ENCODE measurements around the gene SAMD4A.

The SAMD4A gene

DNA sequence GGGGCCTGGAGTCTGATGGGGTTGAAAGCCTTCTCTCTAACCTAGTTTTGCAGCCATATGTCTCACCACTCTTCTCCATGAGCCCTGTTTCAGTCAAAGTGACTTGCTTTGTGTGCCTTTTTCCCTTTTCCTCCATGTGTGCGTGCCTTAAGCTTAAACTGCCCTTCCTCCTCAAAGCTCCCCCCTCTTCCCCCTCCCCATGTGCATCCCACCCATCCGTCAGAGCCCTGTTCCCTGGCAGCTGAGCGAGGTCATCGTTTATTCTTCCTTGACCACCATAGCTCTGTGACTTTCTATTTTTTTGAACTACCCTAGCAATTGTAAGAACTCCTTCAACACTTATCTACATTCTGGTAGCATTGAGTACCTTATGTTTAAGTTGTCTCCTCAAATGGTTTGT, 24.9 kb downstream of the SAMD4A start:
- DNase-seq (ENCODE audit: low read depth): no peak
- TF ChIP-seq, protein P1, sequence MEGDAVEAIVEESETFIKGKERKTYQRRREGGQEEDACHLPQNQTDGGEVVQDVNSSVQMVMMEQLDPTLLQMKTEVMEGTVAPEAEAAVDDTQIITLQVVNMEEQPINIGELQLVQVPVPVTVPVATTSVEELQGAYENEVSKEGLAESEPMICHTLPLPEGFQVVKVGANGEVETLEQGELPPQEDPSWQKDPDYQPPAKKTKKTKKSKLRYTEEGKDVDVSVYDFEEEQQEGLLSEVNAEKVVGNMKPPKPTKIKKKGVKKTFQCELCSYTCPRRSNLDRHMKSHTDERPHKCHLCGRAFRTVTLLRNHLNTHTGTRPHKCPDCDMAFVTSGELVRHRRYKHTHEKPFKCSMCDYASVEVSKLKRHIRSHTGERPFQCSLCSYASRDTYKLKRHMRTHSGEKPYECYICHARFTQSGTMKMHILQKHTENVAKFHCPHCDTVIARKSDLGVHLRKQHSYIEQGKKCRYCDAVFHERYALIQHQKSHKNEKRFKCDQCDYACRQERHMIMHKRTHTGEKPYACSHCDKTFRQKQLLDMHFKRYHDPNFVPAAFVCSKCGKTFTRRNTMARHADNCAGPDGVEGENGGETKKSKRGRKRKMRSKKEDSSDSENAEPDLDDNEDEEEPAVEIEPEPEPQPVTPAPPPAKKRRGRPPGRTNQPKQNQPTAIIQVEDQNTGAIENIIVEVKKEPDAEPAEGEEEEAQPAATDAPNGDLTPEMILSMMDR (conservative IDR thresholded peaks at IDR 0.05; ENCODE audit: low read depth, low read length): no peak
- H3K4me3 ChIP-seq (ENCODE audit: low read length): no peak overlapping the region

DNA sequence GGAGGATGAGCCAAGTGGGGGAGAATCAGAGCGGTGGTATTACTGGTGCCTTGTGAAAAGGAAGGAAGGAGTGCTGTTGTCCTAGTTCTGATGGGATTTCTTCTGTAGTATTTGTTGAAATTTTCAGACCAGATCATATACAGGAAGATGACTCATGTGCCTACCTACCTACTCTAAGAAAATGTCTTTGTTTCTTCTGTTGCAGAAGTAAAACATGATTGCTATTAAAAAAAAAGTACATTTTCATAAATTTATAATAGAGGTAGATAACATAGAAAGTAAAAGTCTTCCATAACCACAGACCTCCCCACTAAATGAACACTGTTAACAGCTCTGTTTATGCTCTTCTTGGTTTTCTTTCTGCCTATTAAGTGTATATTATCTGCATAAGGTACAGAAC, 26.9 kb downstream of the SAMD4A start:
- no peak overlapping the region for H3K4me3 ChIP-seq (ENCODE audit: low read length)
- TF ChIP-seq, protein P1 (conservative IDR thresholded peaks at IDR 0.05; ENCODE audit: low read depth, low read length): no peak
- DNase-seq (ENCODE audit: low read depth): no peak

DNA sequence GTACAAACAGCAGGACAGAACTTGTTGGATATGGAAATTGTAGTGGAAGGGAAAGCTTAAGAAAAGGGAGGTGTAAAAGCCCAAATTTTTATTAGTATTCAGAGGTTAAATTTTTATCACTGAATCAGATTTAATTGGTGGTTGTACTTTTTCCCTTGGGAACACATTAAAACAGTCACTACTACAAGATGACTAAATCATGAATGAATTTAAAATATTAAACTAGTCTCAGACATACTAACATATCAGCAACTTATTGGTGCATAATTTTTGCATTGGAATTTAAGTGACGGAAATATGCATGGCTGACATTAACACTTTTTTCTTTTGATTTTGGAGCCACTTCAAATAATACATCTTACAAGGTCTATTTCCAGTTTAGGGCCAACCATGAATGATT, 27.6 kb downstream of the SAMD4A start:
- H3K4me3 ChIP-seq (ENCODE audit: low read length): no peak overlapping the region
- no peak for DNase-seq (ENCODE audit: low read depth)
- TF ChIP-seq, protein P1 (conservative IDR thresholded peaks at IDR 0.05; ENCODE audit: low read depth, low read length): no peak

- no peak for DNase-seq (ENCODE audit: low read depth)
- TF ChIP-seq, protein P1 (conservative IDR thresholded peaks at IDR 0.05; ENCODE audit: low read depth, low read length): no peak
- H3K4me3 ChIP-seq (ENCODE audit: low read length): no peak overlapping the region
Measured at GRCh38 chr14:54597795-54598443, 31.0 kb downstream of the SAMD4A start.

DNA sequence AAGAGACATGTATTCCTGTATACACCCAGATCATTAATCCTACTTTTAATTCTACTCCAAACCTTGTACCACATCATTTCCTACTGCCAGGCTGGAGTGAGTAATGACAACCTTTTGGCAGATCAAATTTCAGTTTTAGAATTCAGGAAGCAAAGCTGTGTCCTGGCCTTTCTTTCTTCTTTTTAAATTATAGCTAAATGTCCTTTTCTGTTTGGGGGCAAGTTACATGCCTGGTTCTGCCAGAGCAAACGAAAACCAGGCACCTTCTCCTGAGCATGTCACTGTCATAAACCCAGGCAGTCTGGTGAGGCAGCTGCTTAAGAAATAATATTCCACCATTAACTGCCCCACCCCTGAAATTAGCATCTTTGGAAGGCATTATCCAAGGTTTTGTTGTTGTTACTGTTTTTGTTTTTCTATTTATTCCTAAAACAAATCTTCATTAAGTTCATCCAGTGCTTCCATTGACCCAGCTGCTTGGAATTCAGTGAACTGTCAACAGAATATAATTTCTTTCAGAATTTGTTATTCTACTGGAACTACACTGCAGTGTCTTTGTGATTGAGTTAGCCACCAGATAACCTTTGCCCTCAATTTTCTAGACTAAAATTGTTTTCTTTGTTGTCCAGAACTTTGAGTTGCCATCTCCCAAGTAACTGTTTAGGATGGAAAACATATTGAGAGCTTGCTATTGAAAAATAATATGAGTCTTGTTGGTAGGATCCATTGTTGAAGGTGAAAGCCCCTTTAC, 33.2 kb downstream of the SAMD4A start:
- no peak for DNase-seq (ENCODE audit: low read depth)
- H3K4me3 ChIP-seq (ENCODE audit: low read length): no peak overlapping the region
- TF ChIP-seq, protein P1 (conservative IDR thresholded peaks at IDR 0.05; ENCODE audit: low read depth, low read length): no peak

DNA sequence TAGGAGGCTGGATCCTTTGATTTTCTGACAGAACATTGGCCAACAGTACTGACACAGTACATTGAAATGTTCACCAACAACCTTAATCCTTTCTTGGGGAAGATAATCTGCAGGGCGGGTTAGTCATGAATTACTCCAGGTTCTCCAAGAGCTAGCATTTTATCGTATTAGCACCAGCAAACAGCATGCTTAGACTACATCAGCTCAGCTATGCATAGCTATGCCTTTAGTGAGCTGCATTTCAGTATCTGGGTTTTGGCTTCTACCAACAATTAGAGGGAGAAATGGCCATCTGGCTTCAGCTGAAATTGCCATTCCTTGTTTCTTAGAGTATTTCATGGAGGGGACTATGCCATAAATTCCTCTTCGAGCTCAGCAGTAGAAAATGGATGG, 33.8 kb downstream of the SAMD4A start:
- DNase-seq (ENCODE audit: low read depth): peak; percentile 93
- TF ChIP-seq, protein P1 (conservative IDR thresholded peaks at IDR 0.05; ENCODE audit: low read depth, low read length): no peak
- H3K4me3 ChIP-seq (ENCODE audit: low read length): no peak overlapping the region

DNA sequence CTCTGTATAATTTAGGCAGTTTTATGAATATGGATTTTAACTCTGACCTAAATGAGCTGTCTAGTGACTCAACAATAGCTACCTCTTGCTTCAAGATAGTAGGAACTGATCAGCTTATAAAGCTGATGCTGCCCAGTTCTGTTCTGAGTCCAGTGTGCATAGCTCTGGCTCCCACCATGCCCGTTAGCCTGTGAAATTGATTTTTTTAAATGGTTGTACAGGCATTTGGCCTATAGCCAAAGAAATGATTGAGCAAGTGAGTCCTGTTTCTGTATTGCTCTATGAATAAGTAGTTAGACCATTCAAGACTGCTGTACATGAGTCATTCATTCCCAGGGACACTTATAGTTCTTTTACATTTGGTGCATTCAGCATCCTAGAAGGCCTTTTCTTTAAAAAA, 36.4 kb downstream of the SAMD4A start:
- no peak for DNase-seq (ENCODE audit: low read depth)
- TF ChIP-seq, protein P1 (conservative IDR thresholded peaks at IDR 0.05; ENCODE audit: low read depth, low read length): no peak

More for the DNA sequence above, 36.4 kb downstream of the SAMD4A start:
- H3K4me3 ChIP-seq (ENCODE audit: low read length): no peak overlapping the region

Measured in retinal pigment epithelial cell (primary cell).